LNCAP (cell line): ENCODE measurements around the gene CCDC159.

ENCODE experiments used
- CTCF ChIP-seq: fragments of 450-650 bp; IDR thresholded peaks from 2 replicates; pipeline ENCODE4 v1.5.1; 2017; ENCODE audit warnings: mild to moderate bottlenecking

CCDC159 gene

GRCh38 chr19:11378319-11379189 lies 32.2 kb downstream of the CCDC159 start:
- TF ChIP-seq CTCF, result no peak; the same call in 1 of the 2 replicates

- TF ChIP-seq CTCF, result no peak
These were observed 33.6 kb downstream of the CCDC159 start for GRCh38 chr19:11379857-11380350.

GRCh38 chr19:11380653-11381537 lies 34.6 kb downstream of the CCDC159 start:
- TF ChIP-seq CTCF, result peak; percentile 90

GRCh38 chr19:11382898-11383705 lies 36.8 kb downstream of the CCDC159 start:
- peak; percentile 43 for TF ChIP-seq CTCF

- TF ChIP-seq CTCF, result no peak
These were observed 37.4 kb downstream of the CCDC159 start for GRCh38 chr19:11383706-11384048.

GRCh38 chr19:11384778-11385129 lies 38.4 kb downstream of the CCDC159 start:
- no peak for TF ChIP-seq CTCF
